Ishikawa (cell line): Measurements from ENCODE around the gene AMPD2.

ENCODE experiments used
- CEBPB ChIP-seq: IDR thresholded peaks from 2 replicates; pipeline ENCODE4 v1.6.1; 2012
- EP300 ChIP-seq: IDR thresholded peaks from 2 replicates; pipeline ENCODE4 v1.6.1; 2012; ENCODE audit warnings: borderline replicate concordance
- TEAD4 ChIP-seq: IDR thresholded peaks from 2 replicates; pipeline ENCODE4 v1.6.1; 2012

- TF ChIP-seq CEBPB (no peak), EP300 (no peak), TEAD4 (no peak)
Measured at GRCh38 chr1:109603229-109603628, 16.4 kb upstream of the AMPD2 start.
